Measurements from ENCODE around the gene SASH3.

The SASH3 gene

GRCh38 chrX:129754056-129755024 lies 25.4 kb upstream of the SASH3 start (continued):
- TF ChIP-seq PATZ1 (CRISPR knock-in tag; IDR thresholded peaks at IDR 0.05; ENCODE audit: borderline replicate concordance) (no peak), ZFP30 (CRISPR knock-in tag; IDR thresholded peaks at IDR 0.05) (no peak), ZNF70 (CRISPR knock-in tag; IDR thresholded peaks at IDR 0.05) (no peak), POU6F1 (CRISPR knock-in tag; IDR thresholded peaks at IDR 0.05; ENCODE audit: borderline replicate concordance, low read depth) (no peak), ZC3H10 (CRISPR knock-in tag; IDR thresholded peaks at IDR 0.05) (no peak), PPARA (CRISPR knock-in tag; IDR thresholded peaks at IDR 0.05; ENCODE audit: borderline replicate concordance) (no peak), RARB (CRISPR knock-in tag; IDR thresholded peaks at IDR 0.05) (no peak)

GRCh38 chrX:129755779-129756650 lies 23.7 kb upstream of the SASH3 start:
- ATAC-seq, result no peak
- no peak for TF ChIP-seq OSR1 (CRISPR knock-in tag; IDR thresholded peaks at IDR 0.05)
- TF ChIP-seq BACH2 (CRISPR knock-in tag; IDR thresholded peaks at IDR 0.05; ENCODE audit: borderline replicate concordance), result no peak
- no peak for TF ChIP-seq ZNF565 (CRISPR knock-in tag; conservative IDR thresholded peaks at IDR 0.05; ENCODE audit: low read depth)
- no peak for TF ChIP-seq PATZ1 (CRISPR knock-in tag; IDR thresholded peaks at IDR 0.05; ENCODE audit: borderline replicate concordance)
- no peak for TF ChIP-seq ARNTL (CRISPR knock-in tag; IDR thresholded peaks at IDR 0.05; ENCODE audit: borderline replicate concordance, low read depth)
- TF ChIP-seq RARB (CRISPR knock-in tag; IDR thresholded peaks at IDR 0.05), result no peak
- no peak for TF ChIP-seq ZNF8 (CRISPR knock-in tag; IDR thresholded peaks at IDR 0.05)
- TF ChIP-seq PPARA (CRISPR knock-in tag; IDR thresholded peaks at IDR 0.05; ENCODE audit: borderline replicate concordance), result no peak
- no peak for TF ChIP-seq CSDC2 (CRISPR knock-in tag; IDR thresholded peaks at IDR 0.05)
- TF ChIP-seq SNAI2 (CRISPR knock-in tag; IDR thresholded peaks at IDR 0.05), result no peak
- TF ChIP-seq CREB5 (CRISPR knock-in tag; IDR thresholded peaks at IDR 0.05; ENCODE audit: low read depth), result no peak
- no peak for TF ChIP-seq ZFP3 (CRISPR knock-in tag; IDR thresholded peaks at IDR 0.05)
- TF ChIP-seq, protein P1, sequence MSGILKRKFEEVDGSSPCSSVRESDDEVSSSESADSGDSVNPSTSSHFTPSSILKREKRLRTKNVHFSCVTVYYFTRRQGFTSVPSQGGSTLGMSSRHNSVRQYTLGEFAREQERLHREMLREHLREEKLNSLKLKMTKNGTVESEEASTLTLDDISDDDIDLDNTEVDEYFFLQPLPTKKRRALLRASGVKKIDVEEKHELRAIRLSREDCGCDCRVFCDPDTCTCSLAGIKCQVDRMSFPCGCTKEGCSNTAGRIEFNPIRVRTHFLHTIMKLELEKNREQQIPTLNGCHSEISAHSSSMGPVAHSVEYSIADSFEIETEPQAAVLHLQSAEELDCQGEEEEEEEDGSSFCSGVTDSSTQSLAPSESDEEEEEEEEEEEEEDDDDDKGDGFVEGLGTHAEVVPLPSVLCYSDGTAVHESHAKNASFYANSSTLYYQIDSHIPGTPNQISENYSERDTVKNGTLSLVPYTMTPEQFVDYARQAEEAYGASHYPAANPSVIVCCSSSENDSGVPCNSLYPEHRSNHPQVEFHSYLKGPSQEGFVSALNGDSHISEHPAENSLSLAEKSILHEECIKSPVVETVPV (CRISPR knock-in tag; IDR thresholded peaks at IDR 0.05), result no peak
- TF ChIP-seq ESRRG (CRISPR knock-in tag; IDR thresholded peaks at IDR 0.05), result no peak
- no peak for TF ChIP-seq POU6F1 (CRISPR knock-in tag; IDR thresholded peaks at IDR 0.05; ENCODE audit: borderline replicate concordance, low read depth)
- no peak for TF ChIP-seq ZNF70 (CRISPR knock-in tag; IDR thresholded peaks at IDR 0.05)
- no peak for TF ChIP-seq ZFP30 (CRISPR knock-in tag; IDR thresholded peaks at IDR 0.05)
